Left forelimb (tissue), 1 donor: ENCODE data around the gene BCAS3.
"Not testable (repeated sequence)": the region's sequence is repeated elsewhere in the genome, so short reads cannot be mapped to it uniquely, and the experiment has no call there.

Source experiments
- DNase-seq: peaks from one replicate; pipeline ENCODE4 v3.0.0-alpha.2; 2018; ENCODE audit warnings: low spot score

BCAS3 gene

GRCh38 chr17:61338000-61338798 is 660.5 kb downstream of the BCAS3 start:
- no peak for DNase-seq

- no peak for DNase-seq
These were observed 661.3 kb downstream of the BCAS3 start for GRCh38 chr17:61338874-61339478.

- no peak for DNase-seq
These were observed 663.0 kb downstream of the BCAS3 start for GRCh38 chr17:61340431-61341209.

- no peak for DNase-seq
These were observed 665.9 kb downstream of the BCAS3 start for GRCh38 chr17:61343576-61343975.

GRCh38 chr17:61345061-61345460 is 667.4 kb downstream of the BCAS3 start:
- DNase-seq = no peak

- no peak for DNase-seq
These were observed 668.4 kb downstream of the BCAS3 start for GRCh38 chr17:61345825-61346666.

- no peak for DNase-seq
These were observed 671.7 kb downstream of the BCAS3 start for GRCh38 chr17:61349350-61349749.

GRCh38 chr17:61351745-61352407 is 674.2 kb downstream of the BCAS3 start:
- no peak for DNase-seq

- no peak for DNase-seq
These were observed 674.7 kb downstream of the BCAS3 start for GRCh38 chr17:61352408-61352770.

- DNase-seq = no peak
These were observed 675.3 kb downstream of the BCAS3 start for GRCh38 chr17:61352781-61353491.

GRCh38 chr17:61353615-61354014 is 676.0 kb downstream of the BCAS3 start:
- no peak for DNase-seq

- no peak for DNase-seq
These were observed 677.5 kb downstream of the BCAS3 start for GRCh38 chr17:61354895-61355874.

GRCh38 chr17:61357061-61357460 is 679.4 kb downstream of the BCAS3 start:
- DNase-seq = not testable (repeated sequence)

- not testable (repeated sequence) for DNase-seq
These were observed 681.9 kb downstream of the BCAS3 start for GRCh38 chr17:61359513-61359912.

GRCh38 chr17:61360318-61360943 is 682.8 kb downstream of the BCAS3 start:
- no peak for DNase-seq

GRCh38 chr17:61361084-61361483 is 683.4 kb downstream of the BCAS3 start:
- no peak for DNase-seq

GRCh38 chr17:61362396-61362795 is 684.7 kb downstream of the BCAS3 start:
- DNase-seq = no peak

GRCh38 chr17:61362852-61363600 is 685.4 kb downstream of the BCAS3 start:
- no peak for DNase-seq
